A673 (cell line): Measurements from ENCODE around the gene LAMTOR3.

Experiments
- CTCF ChIP-seq: fragments of 300-800, 200-600 bp; sonication (generic); conservative IDR thresholded peaks from 2 replicates; pipeline ENCODE4 v1.5.1; 2017; ENCODE audit warnings: low read depth, mild to moderate bottlenecking, antibody characterized with exemption, low read length, moderate library complexity, mixed read lengths
- EZH2 ChIP-seq: fragments of 200-600 bp; sonication (generic); IDR thresholded peaks from 2 replicates; pipeline ENCODE4 v1.6.1; 2017; ENCODE audit warnings: borderline replicate concordance, low read depth, mild to moderate bottlenecking, mixed read lengths, antibody characterized with exemption, low read length; ENCODE audit not compliant: poor library complexity, severe bottlenecking

GRCh38 chr4:99832321-99832720, 61.9 kb downstream of the LAMTOR3 start:
- no peak for TF ChIP-seq CTCF
- no peak for TF ChIP-seq EZH2
